Upper lobe of right lung (tissue), 1 donor: Measurements from ENCODE around the gene KIAA0586. TPM values are rescaled to one million over a fixed set of nuclear protein-coding genes. Genes with fewer than 3 reads are reported as not detected.

Source experiments
- ATAC-seq: fragments of 200-7000 bp; cut with Tn5 transposase; one replicate; pipeline ENCODE4 v1.9.1; 2020; ENCODE audit warnings: mild to moderate bottlenecking, moderate library complexity
- DNase-seq: peaks from one replicate; pipeline ENCODE4 v3.0.0-alpha.2; 2020
- H3K27ac ChIP-seq: fragments of 200-600 bp; one replicate; pipeline ENCODE4 v1.8.0; 2022
- H3K27me3 ChIP-seq: fragments of 200-600 bp; one replicate; pipeline ENCODE4 v1.8.0; 2022; ENCODE audit warnings: mild to moderate bottlenecking
- H3K36me3 ChIP-seq: fragments of 200-600 bp; one replicate; pipeline ENCODE4 v1.8.0; 2022
- H3K4me1 ChIP-seq: fragments of 200-600 bp; one replicate; pipeline ENCODE4 v1.8.0; 2022
- H3K4me3 ChIP-seq: fragments of 200-600 bp; one replicate; pipeline ENCODE4 v1.8.0; 2022; ENCODE audit warnings: mild to moderate bottlenecking
- H3K9me3 ChIP-seq: fragments of 200-600 bp; one replicate; pipeline ENCODE4 v1.8.0; 2022
- intact Hi-C: fragments of 100-400 bp; cut with DNase I; formaldehyde crosslinking; loops from one replicate; pipeline ENCODE4 v1.11.0; 2022
- total RNA-seq: library from RNA; stranded (reverse); fragmentation: NEBNext Ultra II Directional; extraction: Animal tissue kit (Norgen Biotek cat#: 25700); gene quantifications from one replicate; pipeline ENCODE4 v1.2.1, GENCODE V29; 2021
- TF ChIP-seq, protein P1 (sequence below): fragments of 200-600 bp; IDR thresholded peaks from one replicate; pipeline ENCODE4 v1.8.0; 2022; ENCODE audit warnings: antibody characterized with exemption
- donor health status: DM: no; HTN: yes; CAD: no; lungs with severe emphysema.

KIAA0586 gene
- total RNA-seq, 1 donor from 2014 or later, result 16.3 TPM

DNA sequence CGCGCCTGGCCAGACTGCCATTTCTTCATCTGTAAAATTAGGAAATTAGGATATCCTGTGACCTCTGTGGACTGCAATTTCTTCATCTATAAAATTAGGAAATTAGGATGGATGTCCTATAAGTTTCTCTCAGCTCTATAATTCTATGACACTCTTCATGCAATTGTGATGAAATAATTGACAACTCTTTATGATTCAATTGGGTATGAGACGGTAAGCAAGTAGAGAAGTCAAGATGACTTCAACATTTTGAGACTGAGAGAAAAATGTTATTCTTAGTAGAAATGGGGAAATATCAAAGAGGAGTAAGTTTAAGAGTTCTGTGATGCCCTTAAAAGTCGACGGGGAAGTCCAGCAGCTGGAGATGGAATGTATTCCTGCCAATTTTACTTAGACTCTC, 12.0 kb downstream of the KIAA0586 start:
- intact Hi-C loops, result no loop called here
- ATAC-seq (peak; percentile 14), DNase-seq (no peak)
- Histone ChIP-seq H3K4me3 (no peak overlapping the region), H3K27me3 (no peaks in the 10 kb centered on the region), H3K36me3 (peaks cover 52% of the 10 kb centered on the region), H3K4me1 (no peaks in the 10 kb centered on the region), H3K27ac (no peak overlapping the region), H3K9me3 (no peaks in the 10 kb centered on the region)
- TF ChIP-seq, protein P1, sequence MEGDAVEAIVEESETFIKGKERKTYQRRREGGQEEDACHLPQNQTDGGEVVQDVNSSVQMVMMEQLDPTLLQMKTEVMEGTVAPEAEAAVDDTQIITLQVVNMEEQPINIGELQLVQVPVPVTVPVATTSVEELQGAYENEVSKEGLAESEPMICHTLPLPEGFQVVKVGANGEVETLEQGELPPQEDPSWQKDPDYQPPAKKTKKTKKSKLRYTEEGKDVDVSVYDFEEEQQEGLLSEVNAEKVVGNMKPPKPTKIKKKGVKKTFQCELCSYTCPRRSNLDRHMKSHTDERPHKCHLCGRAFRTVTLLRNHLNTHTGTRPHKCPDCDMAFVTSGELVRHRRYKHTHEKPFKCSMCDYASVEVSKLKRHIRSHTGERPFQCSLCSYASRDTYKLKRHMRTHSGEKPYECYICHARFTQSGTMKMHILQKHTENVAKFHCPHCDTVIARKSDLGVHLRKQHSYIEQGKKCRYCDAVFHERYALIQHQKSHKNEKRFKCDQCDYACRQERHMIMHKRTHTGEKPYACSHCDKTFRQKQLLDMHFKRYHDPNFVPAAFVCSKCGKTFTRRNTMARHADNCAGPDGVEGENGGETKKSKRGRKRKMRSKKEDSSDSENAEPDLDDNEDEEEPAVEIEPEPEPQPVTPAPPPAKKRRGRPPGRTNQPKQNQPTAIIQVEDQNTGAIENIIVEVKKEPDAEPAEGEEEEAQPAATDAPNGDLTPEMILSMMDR, result no peak

DNA sequence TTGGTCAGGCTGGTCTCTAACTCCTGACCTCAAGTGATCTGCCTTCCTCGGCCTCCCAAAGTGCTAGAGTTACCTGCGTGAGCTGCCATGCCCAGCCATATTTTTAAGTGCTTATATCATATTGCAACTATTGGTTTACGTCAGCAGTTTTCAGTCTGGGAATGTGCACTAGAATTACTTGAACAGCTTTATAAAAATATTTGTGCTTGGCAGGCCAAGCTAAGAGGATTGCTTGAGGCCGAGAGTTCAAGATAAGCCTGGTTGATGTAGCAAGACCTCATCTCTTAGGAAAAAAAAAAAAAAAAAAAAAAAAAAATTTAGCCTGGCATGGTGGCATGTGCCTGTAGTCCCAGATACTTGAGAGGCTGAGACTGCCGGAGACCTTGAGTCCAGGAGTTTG, 17.1 kb downstream of the KIAA0586 start:
- intact Hi-C loops, result no loop called here
- Histone ChIP-seq H3K27me3 (no peaks in the 10 kb centered on the region), H3K27ac (peak overlapping the region; percentile 36), H3K36me3 (peaks cover 65% of the 10 kb centered on the region), H3K9me3 (no peaks in the 10 kb centered on the region), H3K4me3 (no peak overlapping the region), H3K4me1 (no peaks in the 10 kb centered on the region)
- TF ChIP-seq, protein P1, result no peak
- ATAC-seq (peak; percentile 85), DNase-seq (no peak)

DNA sequence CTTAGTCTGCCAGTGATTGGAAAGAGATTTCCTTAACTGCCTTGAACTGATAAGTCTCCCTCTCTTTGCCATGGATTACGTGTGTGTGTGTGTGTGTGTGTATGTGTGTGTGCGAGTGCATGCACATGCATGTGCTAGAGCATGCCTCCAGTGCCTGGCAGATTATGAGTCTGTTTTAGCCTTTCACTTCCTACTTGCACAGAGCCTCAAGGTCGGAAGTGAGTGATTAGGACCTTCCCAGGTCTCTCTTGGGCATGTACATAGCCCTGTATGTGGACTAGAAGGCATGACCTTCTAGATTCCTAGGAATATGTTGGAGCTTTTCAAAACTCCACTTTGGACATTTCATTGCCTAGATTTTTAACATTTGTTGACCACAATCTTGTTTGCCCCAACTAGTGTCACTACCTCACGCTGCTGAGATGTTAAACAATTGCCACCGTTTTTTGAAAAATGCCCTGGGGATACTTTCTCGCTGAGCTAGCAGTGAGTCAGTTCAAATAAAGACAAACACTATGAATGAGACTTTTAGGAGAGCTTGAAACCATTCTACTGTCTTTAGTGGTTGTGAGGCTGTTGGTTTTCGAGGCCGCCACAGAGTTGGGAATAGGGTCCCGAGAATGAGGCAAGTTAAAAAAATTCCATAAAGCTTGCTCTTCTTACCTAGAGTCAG, 28.2 kb downstream of the KIAA0586 start:
- Histone ChIP-seq H3K27me3 (no peaks in the 10 kb centered on the region), H3K27ac (no peak overlapping the region), H3K36me3 (peaks cover 63% of the 10 kb centered on the region), H3K9me3 (no peaks in the 10 kb centered on the region), H3K4me1 (no peaks in the 10 kb centered on the region), H3K4me3 (no peak overlapping the region)
- intact Hi-C loops, result no loop called here
- ATAC-seq, result no peak
- DNase-seq, result no peak
- TF ChIP-seq, protein P1, result no peak

- no peaks in the 10 kb centered on the region for H3K9me3 ChIP-seq
- no peak overlapping the region for H3K4me3 ChIP-seq
- DNase-seq (no peak), ATAC-seq (no peak)
- peaks cover 70% of the 10 kb centered on the region for H3K36me3 ChIP-seq
- no peak overlapping the region for H3K27ac ChIP-seq
- no peaks in the 10 kb centered on the region for H3K27me3 ChIP-seq
- TF ChIP-seq, protein P1, result no peak
- intact Hi-C loops, result no loop called here
- H3K4me1 ChIP-seq, result no peaks in the 10 kb centered on the region
These were observed 33.3 kb downstream of the KIAA0586 start for GRCh38 chr14:58460772-58461171.

DNA sequence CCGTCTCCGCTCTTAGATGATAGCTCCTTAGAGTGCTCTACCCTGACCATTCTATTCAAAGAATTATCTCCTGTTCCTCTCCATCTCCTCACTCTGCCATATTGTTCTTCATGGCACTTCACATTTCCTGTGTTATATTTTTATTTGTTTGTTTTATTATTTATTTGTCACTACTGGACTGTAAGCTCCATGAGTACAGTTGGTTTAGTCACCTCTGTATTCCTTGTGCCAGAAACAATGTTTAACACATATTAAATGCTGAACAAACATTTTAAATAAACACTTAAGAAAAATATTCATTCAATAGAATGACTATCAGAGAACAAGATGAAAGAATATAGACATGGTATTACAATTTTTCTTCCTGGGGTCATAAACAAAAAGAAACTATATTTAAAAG, 35.6 kb downstream of the KIAA0586 start:
- TF ChIP-seq, protein P1, result no peak
- ATAC-seq, result no peak

DNA sequence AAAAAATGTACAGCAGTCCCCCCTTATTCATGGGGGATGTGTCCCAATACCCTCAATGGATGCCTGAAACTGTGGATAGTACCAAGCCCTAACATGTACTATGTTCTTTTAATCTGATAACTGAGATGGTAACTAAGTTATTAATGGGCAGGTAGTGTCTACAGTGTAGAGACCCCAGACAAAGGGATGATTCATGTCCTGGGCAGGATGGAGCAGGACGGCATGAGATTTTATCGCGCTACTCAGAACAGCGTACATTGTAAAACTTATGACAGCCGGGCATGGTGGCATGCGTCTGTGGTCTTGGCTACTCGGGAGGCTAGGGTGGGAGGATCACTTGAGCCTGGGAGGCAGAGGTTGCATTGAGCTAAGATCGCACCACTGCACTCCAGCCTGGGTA, 37.1 kb downstream of the KIAA0586 start:
- H3K9me3 ChIP-seq, result no peaks in the 10 kb centered on the region
- peaks cover 73% of the 10 kb centered on the region for H3K36me3 ChIP-seq
- ATAC-seq, result no peak
- H3K4me1 ChIP-seq, result no peaks in the 10 kb centered on the region
- H3K4me3 ChIP-seq, result no peak overlapping the region
- intact Hi-C loops, result no loop called here
- H3K27me3 ChIP-seq, result no peaks in the 10 kb centered on the region
- DNase-seq, result no peak
- TF ChIP-seq, protein P1, result no peak
- H3K27ac ChIP-seq, result no peak overlapping the region

More for the DNA sequence above, 35.6 kb downstream of the KIAA0586 start:
- H3K9me3 ChIP-seq, result no peaks in the 10 kb centered on the region
- H3K27ac ChIP-seq, result no peak overlapping the region
- H3K27me3 ChIP-seq, result no peaks in the 10 kb centered on the region
- no peak overlapping the region for H3K4me3 ChIP-seq
- intact Hi-C loops, result no loop called here
- no peaks in the 10 kb centered on the region for H3K4me1 ChIP-seq
- DNase-seq, result no peak
- peaks cover 73% of the 10 kb centered on the region for H3K36me3 ChIP-seq
